H1 (cell line): Measurements from ENCODE around the gene HOXB4. TPM values are rescaled to one million over a fixed set of nuclear protein-coding genes. Genes with fewer than 3 reads are reported as not detected.

Experiments used
- ATF3 ChIP-seq: IDR thresholded peaks from 2 replicates; pipeline ENCODE4 v1.6.1; 2011; ENCODE audit warnings: low read depth, mild to moderate bottlenecking, low read length; ENCODE audit not compliant: insufficient read depth
- CBX5 ChIP-seq: fragments of 300-800, 300-1000 bp; sonication (generic); IDR thresholded peaks from 2 replicates; pipeline ENCODE4 v1.7.1; 2016; ENCODE audit warnings: antibody characterized with exemption, low read length, low read depth
- CBX8 ChIP-seq: fragments of 300-800, 300-1000 bp; sonication (generic); IDR thresholded peaks from 2 replicates; pipeline ENCODE4 v1.7.1; 2016; ENCODE audit warnings: low read depth, low read length, borderline replicate concordance
- EZH2 ChIP-seq: fragments of 200-600 bp; sonication (generic); IDR thresholded peaks from 2 replicates; pipeline ENCODE4 v1.7.1; 2012; ENCODE audit warnings: low read depth, mild to moderate bottlenecking, moderate library complexity, low read length, inconsistent platforms; ENCODE audit not compliant: severe bottlenecking
- FOSL1 ChIP-seq: IDR thresholded peaks from 2 replicates; pipeline ENCODE4 v1.6.1; 2011; ENCODE audit warnings: mild to moderate bottlenecking, low read depth, low read length, moderate library complexity; ENCODE audit not compliant: insufficient read depth
- GABPA ChIP-seq: IDR thresholded peaks from 2 replicates; pipeline ENCODE4 v1.6.1; 2011; ENCODE audit warnings: mild to moderate bottlenecking, low read length, moderate library complexity, borderline replicate concordance; ENCODE audit not compliant: insufficient read depth
- RBBP5 ChIP-seq: IDR thresholded peaks from 2 replicates; pipeline ENCODE4 v1.7.1; 2012; ENCODE audit warnings: low read depth, mild to moderate bottlenecking, inconsistent platforms, low read length, moderate library complexity, borderline replicate concordance
- RNF2 ChIP-seq: fragments of 200-900, 300-1000 bp; sonication (generic); IDR thresholded peaks from 2 replicates; pipeline ENCODE4 v1.7.1; 2016; ENCODE audit warnings: borderline replicate concordance, low read depth, mild to moderate bottlenecking, antibody characterized with exemption, low read length; ENCODE audit not compliant: poor library complexity, severe bottlenecking; ENCODE audit errors: missing control alignments
- RXRA ChIP-seq: IDR thresholded peaks from 2 replicates; pipeline ENCODE4 v1.6.1; 2011; ENCODE audit warnings: low read depth, mild to moderate bottlenecking, low read length, moderate library complexity; ENCODE audit not compliant: insufficient read depth
- TAF7 ChIP-seq: optimal IDR thresholded peaks from 2 replicates; pipeline ENCODE3; 2011; ENCODE audit warnings: low read depth, mild to moderate bottlenecking, inconsistent platforms, low read length, moderate library complexity, borderline replicate concordance
- TBP ChIP-seq: IDR thresholded peaks from 2 replicates; pipeline ENCODE4 v1.6.1; 2011; ENCODE audit warnings: low read depth, low read length, improper control_type of control experiment
- TCF12 ChIP-seq: IDR thresholded peaks from 2 replicates; pipeline ENCODE4 v1.6.1; 2011; ENCODE audit warnings: low read depth, mild to moderate bottlenecking, low read length
- YY1 ChIP-seq: IDR thresholded peaks from 2 replicates; pipeline ENCODE4 v1.6.1; 2011; ENCODE audit warnings: low read depth, mild to moderate bottlenecking, low read length
- polyA plus RNA-seq, 7 experiments: library from polyadenylated mRNA; depleted of rRNA in 3 of 7; stranded (reverse) in 5 of 7; unstranded in 2 of 7; fragments of >200 nt in 5 of 7; fragments of 200-250 nt in 2 of 7; gene quantifications; 1 replicate in 5 of 7; 2 replicates in 1 of 7; 4 replicates in 1 of 7; pipeline versions ENCODE4 v1.2.1 to v1.2.3, GENCODE V29; 2011 to 2013; ENCODE audit warnings: missing spikeins in 2 of 7, mixed read lengths in 2 of 7
- total RNA-seq: library from RNA; stranded (reverse); fragmentation: NEBNext Ultra II Directional; extraction: Animal tissue kit (Norgen Biotek cat#: 25700); gene quantifications from 2 replicates; pipeline ENCODE4 v1.2.1, GENCODE V29; 2021

HOXB4 gene
- total and polyA plus RNA-seq, 2 of the 8 experiments (the other 6 are each of a cell fraction or from before 2014, with no cell fraction given), result not detected

DNA sequence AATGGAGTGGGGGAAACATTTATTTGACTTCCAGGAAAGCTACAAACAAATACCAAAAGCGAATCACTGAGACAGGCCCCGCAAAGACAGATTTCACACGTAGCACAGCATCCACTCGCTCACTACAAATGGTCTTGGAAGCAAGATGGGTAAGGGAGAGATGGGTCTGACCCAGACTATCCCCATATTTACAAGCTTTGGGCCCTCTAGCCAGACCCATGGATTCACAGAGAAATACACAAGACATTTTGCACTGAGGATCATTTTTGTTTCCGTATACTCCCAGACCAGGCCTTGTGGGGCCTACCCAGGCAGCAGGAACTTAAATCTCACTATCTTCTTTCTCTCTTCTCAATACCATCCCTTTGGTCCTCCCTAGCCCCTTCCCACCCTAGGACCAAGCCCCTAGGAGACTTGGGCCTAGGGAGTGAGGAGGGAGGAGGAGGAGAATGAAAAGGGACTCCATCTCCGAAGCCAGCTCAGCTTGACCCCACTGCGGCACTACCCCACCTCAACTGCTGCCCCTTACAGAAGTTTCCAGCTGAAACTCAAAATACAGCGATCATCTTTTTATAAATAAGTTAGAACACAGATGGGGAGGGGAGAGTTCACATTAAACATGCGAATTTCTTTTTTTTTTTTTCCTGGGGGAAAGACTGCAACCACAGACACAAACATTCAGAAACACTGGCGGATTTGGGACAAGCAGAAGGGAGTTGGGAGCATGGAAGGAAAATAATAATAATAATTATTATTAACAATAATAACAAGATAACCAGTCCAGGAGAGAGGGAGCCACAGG lies 13.3 kb upstream of the HOXB4 start (continued):
- TF ChIP-seq FOSL1 (no peak), RXRA (no peak), EZH2 (peak; percentile 29), GABPA (no peak), YY1 (no peak), TCF12 (no peak), TBP (no peak), CBX8 (peak; percentile 18; the same call in 1 of the 2 replicates), ATF3 (no peak), TAF7 (no peak), RBBP5 (no peak), CBX5 (no peak), RNF2 (no peak)
